Gastrocnemius medialis (tissue), 4 donors: Measurements from ENCODE around the gene ETNK1.

ENCODE experiments used
- CTCF ChIP-seq, 5 experiments: fragments of 450-650 bp in 3 of 5; fragments of 200-600 bp in 2 of 5; sonication (generic) in 2 of 5; IDR thresholded peaks in 4 of 5; conservative IDR thresholded peaks in 1 of 5; 1 replicate in 4 of 5; 2 replicates in 1 of 5; pipeline ENCODE4 v1.5.1; 2016 to 2019; ENCODE audit warnings: antibody characterized with exemption in 5 of 5, mild to moderate bottlenecking in 3 of 5, moderate library complexity in 3 of 5
- POLR2A ChIP-seq, 2 donors: fragments of 450-650 bp; IDR thresholded peaks; one replicate each; pipeline ENCODE4 v1.6.1; 2017; ENCODE audit warnings: antibody characterized with exemption in 2 of 2, mild to moderate bottlenecking in 2 of 2, moderate library complexity in 2 of 2

- no peak for TF ChIP-seq POLR2A (IDR thresholded peaks at IDR 0.05)
- TF ChIP-seq CTCF (IDR thresholded peaks at IDR 0.05 in 4 of 5, conservative IDR thresholded peaks at IDR 0.05 in 1 of 5), result no peak
These were observed 73.6 kb downstream of the ETNK1 start for GRCh38 chr12:22698576-22698975.
